Activated CD8-positive, alpha-beta T cell treated with anti-CD3 and anti-CD28 coated beads, Interleukin-2, amount 10 ng/mL, durations not matched to agents 7 days and 5 days (primary cell): ENCODE measurements around the gene MYOM1. TPM values are rescaled to one million over a fixed set of nuclear protein-coding genes. Genes with fewer than 3 reads are reported as not detected.

Experiments used
- ATAC-seq: fragments of 150-1000 bp; cut with Tn5 transposase; one replicate; pipeline ENCODE4 v1.10.0; 2021; ENCODE audit warnings: moderate library complexity
- CTCF ChIA-PET: fragments of 350-600 bp; sonication (Branson Sonifier 250); formaldehyde crosslinking; loops from one replicate; lab custom pipeline; 2021; ENCODE audit warnings: antibody characterized with exemption; lab: Charles Lee
- POLR2A ChIA-PET: fragments of 350-600 bp; sonication (Branson Sonifier 250); formaldehyde crosslinking; loops from one replicate; lab custom pipeline; 2021; ENCODE audit warnings: antibody characterized with exemption; lab: Charles Lee
- DNase-seq: peaks from one replicate; pipeline ENCODE4 v3.0.0-alpha.2; 2020
- H3K27ac Mint-ChIP-seq: one replicate; pipeline ENCODE4 v1.8.0; 2021; ENCODE audit warnings: mild to moderate bottlenecking, mixed read lengths
- H3K27me3 Mint-ChIP-seq: one replicate; pipeline ENCODE4 v1.8.0; 2021; ENCODE audit warnings: low read depth, mixed read lengths
- H3K36me3 Mint-ChIP-seq: one replicate; pipeline ENCODE4 v1.8.0; 2021; ENCODE audit warnings: low read depth, mixed read lengths
- H3K4me1 Mint-ChIP-seq: one replicate; pipeline ENCODE4 v1.8.0; 2021; ENCODE audit warnings: low read depth, mixed read lengths
- H3K4me3 Mint-ChIP-seq: one replicate; pipeline ENCODE4 v1.8.0; 2021; ENCODE audit warnings: mild to moderate bottlenecking, mixed read lengths
- H3K9me3 Mint-ChIP-seq: one replicate; pipeline ENCODE4 v1.8.0; 2022; ENCODE audit warnings: mixed read lengths; ENCODE audit not compliant: insufficient read depth
- total RNA-seq, 2 experiments: library from RNA; stranded (reverse); gene quantifications; one replicate each; pipeline ENCODE4 v1.2.3, GENCODE V29; 2021

Gene MYOM1
- total RNA-seq, 2 experiments from 2014 or later, result 1.3 to 1.5 TPM

DNA sequence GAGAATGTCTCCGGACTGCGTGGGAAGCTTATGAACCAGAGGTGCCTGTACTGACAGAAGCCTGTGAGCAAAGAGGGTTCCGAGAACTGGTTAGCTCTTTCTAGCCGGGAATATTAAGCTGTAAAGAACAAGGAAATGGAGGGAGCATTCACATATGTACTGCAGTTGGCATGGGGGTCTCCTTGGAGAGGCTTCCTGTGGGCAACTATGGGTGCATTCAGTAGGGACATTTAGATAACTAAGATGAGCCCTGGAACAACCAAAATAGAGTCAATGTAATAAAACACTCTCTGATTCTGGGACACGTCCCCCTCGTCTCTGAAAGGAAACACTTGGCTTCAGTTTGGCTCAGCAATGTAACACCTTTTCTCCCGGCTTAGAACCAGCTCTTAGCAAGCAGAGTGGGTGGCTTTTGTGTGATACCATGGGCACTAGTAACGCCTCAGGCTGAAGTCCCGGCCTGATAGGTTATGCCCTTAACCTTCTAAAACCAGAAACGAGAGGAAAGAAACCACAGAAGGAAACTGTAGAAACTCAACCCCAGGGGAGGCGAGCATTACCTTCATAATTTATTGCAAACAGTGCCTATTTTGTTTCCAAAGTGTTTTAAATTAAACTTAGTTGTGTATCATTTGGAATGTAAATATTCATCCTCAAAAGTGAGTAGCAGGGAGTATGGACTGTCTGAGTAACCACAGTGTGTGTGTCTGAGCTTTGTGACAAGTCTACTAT lies 158.0 kb downstream of the MYOM1 start:
- Mint-ChIP-seq H3K4me3 (peak overlapping the region; percentile 64), H3K27me3 (no peaks in the 10 kb centered on the region), H3K36me3 (no peaks in the 10 kb centered on the region), H3K9me3 (no peaks in the 10 kb centered on the region), H3K27ac (peak overlapping the region; percentile 95), H3K4me1 (peaks cover 66% of the 10 kb centered on the region)
- ATAC-seq (peak; percentile 60), DNase-seq (peak; percentile 72)
- POLR2A ChIA-PET, result interaction anchor here (0.5 to 5.2 kb wide), 19 partner anchors 14 to 533 kb away, joined by 3 to 49 read pairs (median 4); partner anchors contain the start of genes LPIN2, MYL12A and MYL12B
- CTCF ChIA-PET, result interaction anchor here (0.6 to 9.7 kb wide), 45 partner anchors 9 to 473 kb away, joined by 3 to 311 read pairs (median 9); partner anchors contain the start of gene MYL12A

DNA sequence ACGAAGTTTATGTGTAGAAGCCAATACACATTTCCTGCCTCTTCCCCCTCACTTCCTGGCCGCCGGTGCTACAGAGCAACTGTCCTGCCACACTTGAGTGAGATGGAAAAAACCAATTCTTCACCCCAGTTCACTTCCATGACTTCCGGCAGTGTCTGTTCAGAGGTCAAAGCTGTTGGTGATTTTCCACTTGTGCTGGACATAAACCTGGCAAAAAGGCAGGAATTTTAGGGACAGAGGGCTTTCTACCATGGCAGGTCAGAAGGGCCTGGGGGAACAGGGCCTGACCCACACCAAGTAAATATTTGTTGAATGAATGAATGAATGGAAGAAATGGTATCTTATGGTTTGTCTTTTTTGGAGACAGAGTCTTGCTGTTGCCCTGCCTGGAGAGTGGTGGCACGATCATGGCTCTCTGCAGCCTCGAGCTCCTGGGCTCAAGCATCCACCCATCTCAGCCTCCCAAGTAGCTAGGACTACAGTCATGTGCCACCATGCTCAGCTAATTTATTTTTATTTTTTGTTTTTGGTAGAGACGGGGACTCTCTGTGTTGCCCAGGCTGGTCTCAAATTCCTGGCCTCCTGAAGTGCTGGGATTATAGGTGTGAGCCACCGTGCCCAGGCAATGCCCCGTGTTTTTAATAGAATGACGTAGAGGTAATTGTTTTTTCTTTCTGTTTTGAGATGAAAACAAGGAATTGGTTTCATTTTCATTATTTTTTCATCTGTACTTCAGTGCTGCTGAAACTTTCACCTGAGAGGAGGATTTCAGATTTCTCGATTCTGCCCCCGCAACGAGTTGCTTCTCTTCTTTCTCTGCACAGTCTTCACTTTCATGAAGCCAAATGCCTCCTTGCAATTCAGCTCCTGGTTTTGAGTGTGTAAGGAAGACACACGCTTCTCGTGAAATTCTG lies 158.8 kb downstream of the MYOM1 start:
- Mint-ChIP-seq H3K4me3 (peak overlapping the region; percentile 64), H3K27me3 (no peaks in the 10 kb centered on the region), H3K9me3 (no peaks in the 10 kb centered on the region), H3K36me3 (no peaks in the 10 kb centered on the region), H3K4me1 (peaks cover 64% of the 10 kb centered on the region), H3K27ac (peak overlapping the region; percentile 95)
- DNase-seq, result peak; percentile 69
- ATAC-seq, result peak; percentile 41
- CTCF ChIA-PET, result interaction anchor here (0.5 to 9.7 kb wide), 21 partner anchors 13 to 472 kb away, joined by 3 to 311 read pairs (median 22); partner anchors contain the start of gene MYL12A
- POLR2A ChIA-PET, result interaction anchor here (0.7 to 5.2 kb wide), 20 partner anchors 17 to 533 kb away, joined by 3 to 49 read pairs (median 4); partner anchors contain the start of genes LPIN2, MYL12A and MYL12B

DNA sequence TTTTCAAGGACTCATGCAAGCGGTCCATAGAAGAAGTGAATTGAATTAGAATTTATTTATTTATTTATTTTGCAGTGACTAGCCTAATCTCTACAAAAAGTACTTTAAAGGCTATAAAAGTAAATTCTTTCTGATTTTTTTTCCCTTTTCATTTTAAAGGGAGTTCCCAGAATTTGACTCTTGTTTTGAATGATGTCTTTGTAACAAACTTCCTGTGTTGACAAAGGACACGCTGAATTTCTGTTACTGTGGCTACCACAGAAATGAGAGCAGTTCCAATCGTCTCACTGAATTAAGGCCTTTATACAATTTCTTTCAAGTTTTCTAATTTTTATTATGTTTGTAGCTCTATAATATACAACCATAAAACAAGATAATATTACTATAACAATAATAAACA lies 160.5 kb downstream of the MYOM1 start:
- POLR2A ChIA-PET, result interaction anchor here (1.0 to 5.2 kb wide), 4 partner anchors 46 to 535 kb away, joined by 4 to 49 read pairs (median 20); partner anchors contain the start of genes LPIN2 and MYL12A
- DNase-seq (no peak), ATAC-seq (peak; percentile 17)
- H3K36me3 Mint-ChIP-seq, result peaks cover 2% of the 10 kb centered on the region
- peaks cover 64% of the 10 kb centered on the region for H3K4me1 Mint-ChIP-seq
- no peak overlapping the region for H3K4me3 Mint-ChIP-seq
- H3K27ac Mint-ChIP-seq, result peak overlapping the region; percentile 78
- no peaks in the 10 kb centered on the region for H3K9me3 Mint-ChIP-seq
- H3K27me3 Mint-ChIP-seq, result no peaks in the 10 kb centered on the region
- CTCF ChIA-PET, result interaction anchor here (1.0 to 9.7 kb wide), 7 partner anchors 9 to 77 kb away, joined by 3 to 311 read pairs (median 60); no protein-coding TSS in a partner anchor

DNA sequence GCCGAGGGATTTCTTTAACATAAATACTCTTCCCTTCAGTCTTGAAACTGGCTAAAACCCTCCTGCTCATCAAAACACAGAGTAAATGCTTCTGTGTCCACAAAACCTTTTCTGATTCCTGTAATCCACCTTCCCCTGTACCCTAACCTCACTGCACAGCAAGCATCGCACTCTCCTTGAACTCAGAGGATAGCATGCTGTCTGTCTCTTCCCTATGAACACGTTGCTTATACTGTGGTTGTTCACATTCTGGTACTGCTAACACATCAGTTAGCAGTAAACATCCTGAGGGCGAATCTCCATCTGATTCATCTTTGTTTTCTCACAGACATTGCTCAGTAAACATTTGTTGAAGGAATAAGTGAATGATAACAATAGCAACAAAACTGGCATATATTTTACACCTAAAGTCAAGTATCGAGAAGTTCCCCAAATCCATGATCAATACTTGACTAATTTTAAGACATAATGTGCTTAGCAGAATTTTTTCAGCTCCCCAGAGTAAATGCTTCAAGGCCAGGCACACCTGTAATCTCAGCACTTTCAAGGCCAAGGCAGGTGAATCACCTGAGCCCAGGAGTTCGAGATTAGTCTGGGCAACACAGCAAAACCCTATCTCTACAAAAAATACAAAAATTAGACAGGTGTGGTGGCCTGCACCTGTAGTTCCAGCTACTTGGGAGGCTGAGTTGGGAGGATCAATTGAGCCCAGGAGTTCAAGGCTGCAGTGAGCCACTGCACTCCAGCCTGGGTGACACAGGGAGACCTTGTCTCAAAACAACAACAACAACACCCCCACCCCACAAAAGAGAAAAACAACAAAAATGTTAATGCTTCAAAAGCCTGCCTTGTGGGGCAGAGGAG lies 161.2 kb downstream of the MYOM1 start:
- ChIA-PET CTCF (interaction anchor here (6.5 to 9.7 kb wide), 2 partner anchors 62 to 72 kb away, joined by 70 to 311 read pairs; no protein-coding TSS in a partner anchor), POLR2A (interaction anchor here (0.7 to 5.2 kb wide), 3 partner anchors 45 to 188 kb away, joined by 3 to 49 read pairs (median 4); partner anchors contain the start of genes LPIN2 and MYL12A)
- DNase-seq (no peak), ATAC-seq (no peak)
- Mint-ChIP-seq H3K4me3 (peak overlapping the region; percentile 3), H3K27ac (peak overlapping the region; percentile 78), H3K9me3 (peaks cover 2% of the 10 kb centered on the region), H3K36me3 (peaks cover 4% of the 10 kb centered on the region), H3K4me1 (peaks cover 64% of the 10 kb centered on the region), H3K27me3 (no peaks in the 10 kb centered on the region)

DNA sequence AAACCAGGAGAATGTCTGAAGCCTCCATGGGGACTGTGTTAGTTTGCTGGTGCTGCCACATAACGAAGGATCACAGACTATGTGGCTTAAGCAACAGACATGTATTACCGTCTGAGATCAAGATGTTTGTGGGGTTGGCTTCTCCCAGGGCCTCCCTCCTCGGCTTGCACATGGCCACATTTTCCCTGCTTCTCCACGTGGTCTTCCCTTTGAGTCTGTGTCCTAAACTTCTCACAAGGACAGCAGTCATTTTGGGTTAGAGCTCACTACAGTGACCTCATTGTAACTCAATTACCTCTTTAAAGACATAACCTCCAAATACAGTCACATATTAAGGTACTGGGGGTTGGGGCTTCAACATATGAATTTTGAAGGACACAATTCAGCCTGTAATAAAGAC lies 162.2 kb downstream of the MYOM1 start:
- CTCF ChIA-PET, result interaction anchor here (0.9 to 9.7 kb wide), 3 partner anchors 12 to 72 kb away, joined by 3 to 311 read pairs (median 4); no protein-coding TSS in a partner anchor
- Mint-ChIP-seq H3K27me3 (no peaks in the 10 kb centered on the region), H3K9me3 (peaks cover 8% of the 10 kb centered on the region), H3K4me3 (no peak overlapping the region), H3K36me3 (peaks cover 10% of the 10 kb centered on the region), H3K27ac (peak overlapping the region; percentile 21), H3K4me1 (peaks cover 54% of the 10 kb centered on the region)
- POLR2A ChIA-PET, result interaction anchor here (0.9 kb wide), 1 partner anchor 63 kb away, joined by 3 read pairs; no protein-coding TSS in a partner anchor
- no peak for ATAC-seq
- no peak for DNase-seq

DNA sequence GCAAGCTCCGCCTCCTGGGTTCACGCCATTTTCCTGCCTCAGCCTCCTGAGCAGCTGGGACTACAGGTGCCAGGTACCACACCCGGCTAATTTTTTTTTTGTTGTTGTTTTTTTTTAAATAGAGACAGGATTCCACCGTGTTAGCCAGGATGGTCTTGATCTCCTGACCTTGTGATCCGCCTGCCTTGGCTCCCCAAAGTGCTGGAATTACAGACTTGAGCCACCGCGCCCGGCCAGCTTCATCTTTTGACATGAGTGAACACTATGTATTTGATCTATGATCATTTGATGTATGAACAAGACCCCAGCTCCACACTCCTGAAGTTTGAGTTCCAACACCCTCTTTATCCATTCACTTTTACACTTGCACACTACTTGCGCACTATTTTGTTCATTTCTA lies 163.5 kb downstream of the MYOM1 start:
- Mint-ChIP-seq H3K4me1 (peaks cover 48% of the 10 kb centered on the region), H3K9me3 (peaks cover 8% of the 10 kb centered on the region), H3K36me3 (peaks cover 10% of the 10 kb centered on the region), H3K27ac (no peak overlapping the region), H3K27me3 (no peaks in the 10 kb centered on the region), H3K4me3 (no peak overlapping the region)
- ATAC-seq (no peak), DNase-seq (no peak)
- ChIA-PET POLR2A (interaction anchor here (0.5 to 0.6 kb wide), 2 partner anchors 17 to 57 kb away, joined by 3 read pairs; no protein-coding TSS in a partner anchor), CTCF (interaction anchor here (1.1 to 2.3 kb wide), 5 partner anchors 8 to 73 kb away, joined by 3 to 9 read pairs (median 4); no protein-coding TSS in a partner anchor)

- Mint-ChIP-seq H3K9me3 (peaks cover 8% of the 10 kb centered on the region), H3K4me3 (no peak overlapping the region), H3K4me1 (peaks cover 43% of the 10 kb centered on the region), H3K27ac (no peak overlapping the region), H3K27me3 (no peaks in the 10 kb centered on the region), H3K36me3 (peaks cover 10% of the 10 kb centered on the region)
- DNase-seq (no peak), ATAC-seq (no peak)
- CTCF ChIA-PET, result interaction anchor here (1.0 to 2.3 kb wide), 5 partner anchors 8 to 73 kb away, joined by 3 to 9 read pairs (median 4); no protein-coding TSS in a partner anchor
- POLR2A ChIA-PET, result interaction anchor here (0.5 to 0.6 kb wide), 2 partner anchors 18 to 57 kb away, joined by 3 read pairs; no protein-coding TSS in a partner anchor
Observed at GRCh38 chr18:3055816-3056215, 164.0 kb downstream of the MYOM1 start.

GRCh38 chr18:3055186-3055728 lies 164.5 kb downstream of the MYOM1 start:
- ChIA-PET CTCF (interaction anchor here (1.0 to 2.3 kb wide), 5 partner anchors 9 to 74 kb away, joined by 3 to 9 read pairs (median 4); no protein-coding TSS in a partner anchor), POLR2A (no interaction called here)
- H3K27me3 Mint-ChIP-seq, result no peaks in the 10 kb centered on the region
- H3K27ac Mint-ChIP-seq, result no peak overlapping the region
- peaks cover 8% of the 10 kb centered on the region for H3K9me3 Mint-ChIP-seq
- H3K4me1 Mint-ChIP-seq, result peaks cover 37% of the 10 kb centered on the region
- H3K4me3 Mint-ChIP-seq, result no peak overlapping the region
- no peak for DNase-seq
- H3K36me3 Mint-ChIP-seq, result peaks cover 10% of the 10 kb centered on the region
- no peak for ATAC-seq

- DNase-seq, result no peak
- Mint-ChIP-seq H3K9me3 (peaks cover 8% of the 10 kb centered on the region), H3K36me3 (peaks cover 10% of the 10 kb centered on the region), H3K4me3 (no peak overlapping the region), H3K27ac (no peak overlapping the region), H3K4me1 (peaks cover 33% of the 10 kb centered on the region), H3K27me3 (no peaks in the 10 kb centered on the region)
- no peak for ATAC-seq
- ChIA-PET CTCF (interaction anchor here (1.0 to 2.3 kb wide), 3 partner anchors 8 to 60 kb away, joined by 3 to 9 read pairs (median 4); no protein-coding TSS in a partner anchor), POLR2A (no interaction called here)
Observed at GRCh38 chr18:3054780-3055179, 165.0 kb downstream of the MYOM1 start.

DNA sequence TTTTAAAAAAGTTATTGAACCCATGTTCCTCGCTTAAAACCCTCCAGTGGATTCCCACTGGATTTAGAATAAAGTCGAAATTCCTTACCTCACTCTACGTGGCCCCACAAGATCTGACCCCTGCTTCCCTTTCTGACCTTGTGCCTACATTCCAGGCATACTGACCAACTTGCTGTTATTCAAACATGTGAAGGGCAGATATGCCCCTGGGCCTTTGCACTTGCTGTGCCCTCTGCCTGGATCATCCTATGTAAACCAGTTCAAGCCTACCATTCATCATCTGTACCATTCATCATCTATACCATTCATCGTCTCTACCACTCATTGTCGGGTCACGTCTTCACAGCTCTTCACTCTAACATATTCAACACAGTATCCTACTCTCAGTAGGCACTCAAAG lies 165.6 kb downstream of the MYOM1 start:
- no peak for DNase-seq
- H3K9me3 Mint-ChIP-seq, result peaks cover 8% of the 10 kb centered on the region
- peaks cover 31% of the 10 kb centered on the region for H3K4me1 Mint-ChIP-seq
- CTCF ChIA-PET, result interaction anchor here (1.0 kb wide), 1 partner anchor 9 kb away, joined by 4 read pairs; no protein-coding TSS in a partner anchor
- no peak for ATAC-seq
- no peak overlapping the region for H3K4me3 Mint-ChIP-seq
- H3K36me3 Mint-ChIP-seq, result peaks cover 10% of the 10 kb centered on the region
- POLR2A ChIA-PET, result no interaction called here
- no peaks in the 10 kb centered on the region for H3K27me3 Mint-ChIP-seq
- no peak overlapping the region for H3K27ac Mint-ChIP-seq
